K562 (cell line): Measurements from ENCODE around the gene RFNG. TPM values are rescaled to one million over a fixed set of nuclear protein-coding genes. Genes with fewer than 3 reads are reported as not detected.

ENCODE experiments used
- ELF2 ChIP-seq: fragments of 250-450 bp; sonication (Bioruptor Pico); IDR thresholded peaks from 2 replicates; pipeline ENCODE4 v1.5.0; 2021; ENCODE audit warnings: mild to moderate bottlenecking
- FIP1L1 ChIP-seq: fragments of 200-400 bp; formaldehyde crosslinking; IDR thresholded peaks from 2 replicates; pipeline ENCODE4 v1.6.1; 2018; ENCODE audit warnings: mild to moderate bottlenecking, low read depth, low read length; ENCODE audit not compliant: poor library complexity, severe bottlenecking
- FOXA3 ChIP-seq, 2 experiments: fragments of 450-650 bp in 1 of 2; sonication (generic) in 1 of 2; formaldehyde crosslinking; IDR thresholded peaks in 1 of 2; conservative IDR thresholded peaks in 1 of 2; 2 replicates each; pipeline versions ENCODE4 v1.4.0 to v1.8.0; 2020 to 2022; ENCODE audit warnings: mild to moderate bottlenecking in 2 of 2, missing genetic modification reagents in 1 of 2
- GTF2F1 ChIP-seq: IDR thresholded peaks from 2 replicates; pipeline ENCODE4 v1.6.1; 2011; ENCODE audit warnings: low read depth, low read length, improper control_type of control experiment
- JUNB ChIP-seq: fragments of 450-650 bp; formaldehyde crosslinking; conservative IDR thresholded peaks from 2 replicates; pipeline ENCODE4 v1.4.0; 2020; ENCODE audit warnings: mild to moderate bottlenecking
- KLF13 ChIP-seq: fragments of 450-650 bp; IDR thresholded peaks from 2 replicates; pipeline ENCODE4 v1.6.1; 2016; ENCODE audit warnings: missing genetic modification characterization, low read depth, mild to moderate bottlenecking, missing compliant biosample characterization, moderate library complexity, borderline replicate concordance
- MIER1 ChIP-seq: fragments of 450-650 bp; IDR thresholded peaks from 2 replicates; pipeline ENCODE4 v1.6.1; 2016; ENCODE audit warnings: antibody characterized with exemption, mild to moderate bottlenecking, low read depth
- PCBP2 ChIP-seq: fragments of 200-400 bp; formaldehyde crosslinking; IDR thresholded peaks from 2 replicates; pipeline ENCODE4 v1.6.1; 2018; ENCODE audit warnings: low read length, low read depth, mild to moderate bottlenecking, moderate library complexity; ENCODE audit not compliant: poor library complexity, severe bottlenecking
- POLR2G ChIP-seq: fragments of 200-400 bp; formaldehyde crosslinking; IDR thresholded peaks from 2 replicates; pipeline ENCODE4 v1.6.1; 2017; ENCODE audit warnings: low read depth, mild to moderate bottlenecking, antibody characterized with exemption, low read length, moderate library complexity
- RBBP5 ChIP-seq: fragments of 200-600 bp; sonication (generic); IDR thresholded peaks from 2 replicates; pipeline ENCODE4 v1.6.1; 2012; ENCODE audit warnings: borderline replicate concordance, mild to moderate bottlenecking, low read length, control low read depth, inconsistent platforms; ENCODE audit not compliant: insufficient read depth, poor library complexity, severe bottlenecking
- RBM25 ChIP-seq: fragments of 200-400 bp; formaldehyde crosslinking; IDR thresholded peaks from 2 replicates; pipeline ENCODE4 v1.6.1; 2018; ENCODE audit warnings: low read length, low read depth, moderate library complexity; ENCODE audit not compliant: severe bottlenecking
- RFX1 ChIP-seq: fragments of 450-650 bp; IDR thresholded peaks from 2 replicates; pipeline ENCODE4 v1.6.1; 2016; ENCODE audit warnings: mild to moderate bottlenecking, moderate library complexity
- TBP ChIP-seq: optimal IDR thresholded peaks from 2 replicates; pipeline ENCODE3; 2011; ENCODE audit warnings: low read depth, low read length, improper control_type of control experiment
- ZHX1 ChIP-seq: fragments of 150-350 bp; conservative IDR thresholded peaks from 2 replicates; pipeline ENCODE4 v1.6.1; 2014; ENCODE audit warnings: low read length
- ZNF146 ChIP-seq: IDR thresholded peaks from one replicate; pipeline ENCODE4 v1.6.1; 2018; ENCODE audit warnings: missing compliant biosample characterization; ENCODE audit not compliant: unreplicated experiment
- ZNF212 ChIP-seq: fragments of 450-650 bp; formaldehyde crosslinking; IDR thresholded peaks from 2 replicates; pipeline ENCODE4 v1.4.0; 2020; ENCODE audit warnings: mild to moderate bottlenecking
- polyA plus RNA-seq, 8 experiments: library from polyadenylated mRNA; depleted of rRNA in 4 of 8; stranded (reverse) in 5 of 8; unstranded in 3 of 8; fragments of >200 nt; fragmentation: Nextera tagmentation in 2 of 8; fragmentation: Illumina TruSeq in 1 of 8; extraction: Ambion mirVana in 2 of 8; extraction: Trizol in 1 of 8; gene quantifications; 2 replicates each; pipeline versions ENCODE4 v1.2.1 to v1.2.3, GENCODE V29; 2011 to 2014; ENCODE audit warnings: inconsistent platforms in 1 of 8, missing spikeins in 1 of 8
- total RNA-seq, 7 experiments: library from RNA; depleted of rRNA in 6 of 7; stranded (reverse); fragments of >200 nt in 6 of 7; fragmentation: Illumina TruSeq in 2 of 7; extraction: Trizol in 2 of 7; gene quantifications; 2 replicates each; pipeline versions ENCODE4 v1.2.1 to v1.2.3, GENCODE V29; 2011 to 2021; ENCODE audit warnings: low replicate concordance in 1 of 7

Gene RFNG
- total and polyA plus RNA-seq, 9 of the 15 experiments (the other 6 are each of a cell fraction or from before 2014, with no cell fraction given), result 0.32 to 32.8 (median 9.5) TPM

- TF ChIP-seq ZHX1, result no peak
- no peak for TF ChIP-seq JUNB
- no peak for TF ChIP-seq RBBP5
- TF ChIP-seq ELF2 (CRISPR knock-in tag), result no peak
- TF ChIP-seq KLF13 (tag), result no peak
- TF ChIP-seq MIER1, result no peak
- TF ChIP-seq FOXA3 (CRISPR knock-in tag; conservative IDR thresholded peaks at IDR 0.05 in 1 of 2, IDR thresholded peaks at IDR 0.05 in 1 of 2), result no peak
- TF ChIP-seq ZNF146 (CRISPR knock-in tag), result peak; percentile 3
- TF ChIP-seq RBM25, result no peak
- no peak for TF ChIP-seq TBP
- TF ChIP-seq RFX1, result no peak
- TF ChIP-seq ZNF212 (CRISPR knock-in tag), result no peak
- TF ChIP-seq PCBP2, result no peak
- no peak for TF ChIP-seq GTF2F1
- TF ChIP-seq POLR2G, result peak; percentile 68
- peak; percentile 37 for TF ChIP-seq FIP1L1
Measured at GRCh38 chr17:82088838-82089722, 37.5 kb upstream of the RFNG start (continued).
